ENCODE results near the gene ENPP7.

The ENPP7 gene

GRCh38 chr17:79779084-79779529, 48.4 kb downstream of the ENPP7 start:
- DNase-seq, result no peak

GRCh38 chr17:79779661-79780365, 49.1 kb downstream of the ENPP7 start:
- no peak for DNase-seq

GRCh38 chr17:79781012-79781650, 50.4 kb downstream of the ENPP7 start:
- no peak for DNase-seq

GRCh38 chr17:79781736-79782575, 51.2 kb downstream of the ENPP7 start:
- no peak for DNase-seq

DNA sequence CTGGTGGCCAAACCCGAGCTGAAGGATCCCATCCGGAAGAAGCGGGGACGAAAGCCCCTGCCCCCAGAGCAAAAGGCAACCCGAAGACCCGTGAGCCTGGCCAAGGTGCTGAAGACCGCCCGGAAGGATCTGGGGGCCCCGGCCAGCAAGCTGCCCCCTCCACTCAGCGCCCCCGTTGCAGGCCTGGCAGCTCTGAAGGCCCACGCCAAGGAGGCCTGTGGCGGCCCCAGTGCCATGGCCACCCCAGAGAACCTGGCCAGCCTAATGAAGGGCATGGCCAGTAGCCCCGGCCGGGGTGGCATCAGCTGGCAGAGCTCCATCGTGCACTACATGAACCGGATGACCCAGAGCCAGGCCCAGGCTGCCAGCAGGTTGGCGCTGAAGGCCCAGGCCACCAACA, 53.1 kb downstream of the ENPP7 start:
- DNase-seq, result no peak

GRCh38 chr17:79784353-79785016, 53.7 kb downstream of the ENPP7 start:
- no peak for DNase-seq

- no peak for DNase-seq
Measured at GRCh38 chr17:79785017-79785899, 54.5 kb downstream of the ENPP7 start.

- DNase-seq, result no peak
Measured at GRCh38 chr17:79785900-79786810, 55.4 kb downstream of the ENPP7 start.

DNA sequence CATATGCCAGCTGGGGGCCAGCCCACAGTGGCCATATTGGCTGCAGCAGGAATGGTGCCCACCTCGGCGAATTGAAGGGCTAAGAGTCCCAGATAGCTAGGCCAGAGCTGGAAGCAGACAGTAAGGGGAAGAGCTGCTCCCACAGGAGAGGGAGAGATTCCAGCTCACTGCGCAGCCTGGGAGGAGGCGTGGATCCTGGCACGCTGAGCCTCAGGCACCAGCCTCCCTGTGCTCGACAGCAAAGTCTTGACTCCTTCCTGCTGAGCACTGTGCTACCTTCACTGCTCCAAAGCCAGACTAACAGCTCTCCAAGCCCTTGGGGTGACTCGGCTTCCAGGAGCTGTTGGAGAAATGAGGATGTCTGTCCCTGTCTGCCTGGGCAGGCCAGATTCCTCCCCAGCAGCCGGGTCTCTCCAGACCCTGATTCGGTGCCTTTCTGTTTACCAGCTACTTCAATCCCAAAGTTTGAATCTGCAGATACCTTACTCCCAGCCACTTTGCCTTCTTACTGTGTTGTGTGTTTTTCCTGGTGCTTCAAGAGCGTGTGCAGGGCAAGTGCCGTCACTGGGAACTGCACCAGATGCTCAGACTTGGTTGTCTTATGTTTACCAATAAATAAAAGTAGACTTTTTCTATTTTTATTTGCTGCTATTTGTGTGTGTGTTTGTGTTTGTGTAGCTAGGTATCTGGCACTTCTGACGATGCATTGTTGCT, 56.3 kb downstream of the ENPP7 start:
- no peak for DNase-seq

DNA sequence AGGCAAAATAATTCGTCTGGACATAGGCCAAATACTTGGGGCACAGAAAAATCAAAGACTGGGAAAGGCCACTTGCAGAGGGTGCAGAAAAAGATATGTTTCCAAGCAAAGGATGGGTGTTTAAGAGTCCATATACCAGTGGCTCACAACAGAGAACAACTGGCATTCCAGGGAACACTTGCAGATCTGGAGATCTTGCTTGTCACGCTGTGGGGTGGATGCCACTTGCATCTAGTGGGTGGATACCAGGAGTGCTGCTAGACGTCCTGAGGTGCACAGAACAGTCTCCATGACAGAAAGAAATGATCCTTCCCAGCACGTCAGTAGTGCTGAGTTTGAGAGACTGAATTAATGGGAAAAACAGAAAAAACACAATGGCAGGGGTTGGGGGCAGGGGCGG, 57.7 kb downstream of the ENPP7 start:
- DNase-seq, result no peak

DNA sequence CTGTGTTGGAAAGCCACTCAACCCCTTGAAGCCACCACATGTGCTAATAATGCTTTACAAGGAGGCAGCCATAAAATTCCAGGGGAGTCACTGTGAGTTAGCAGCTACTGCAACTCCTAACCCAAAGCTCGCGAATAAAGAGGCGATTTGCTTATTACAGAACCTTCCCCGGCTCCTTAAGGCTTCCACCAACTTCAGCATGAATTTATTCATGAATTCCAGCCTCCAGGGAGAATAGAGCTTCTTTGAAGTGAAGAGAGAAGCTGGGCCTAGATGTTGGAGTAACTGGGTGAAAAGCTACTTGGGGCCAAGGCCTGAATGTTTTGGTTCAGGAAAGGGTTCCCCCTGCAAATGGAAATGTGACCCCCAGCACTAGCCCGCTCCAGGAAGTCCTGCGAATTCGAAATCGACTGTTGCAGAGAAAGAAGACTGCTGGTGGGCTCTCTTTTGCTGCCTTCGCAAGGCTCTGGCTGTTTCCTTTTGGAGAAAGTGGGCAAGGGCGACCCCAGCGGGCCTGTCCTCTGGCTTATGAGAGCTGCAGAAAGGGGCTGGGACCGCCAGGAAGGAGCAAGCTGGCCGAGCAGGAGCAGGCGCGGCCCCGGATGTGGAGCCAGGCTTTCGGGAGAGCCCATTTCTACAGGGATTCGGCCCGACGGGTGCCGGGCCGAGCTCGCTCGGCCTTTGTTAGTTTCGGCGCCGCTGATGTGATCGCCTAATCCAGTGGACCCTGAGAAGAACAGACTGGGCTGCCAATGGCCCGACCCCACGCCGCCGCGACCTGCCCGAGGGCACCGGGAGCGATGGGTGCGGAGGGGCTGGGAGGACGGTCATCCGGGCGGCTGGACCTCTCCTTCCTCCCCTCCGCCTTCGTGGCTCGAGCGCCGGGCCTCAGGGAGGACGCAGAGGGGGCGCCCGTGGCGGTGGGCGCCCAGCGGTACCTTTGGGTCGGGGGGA, 58.5 kb downstream of the ENPP7 start:
- no peak for DNase-seq

DNA sequence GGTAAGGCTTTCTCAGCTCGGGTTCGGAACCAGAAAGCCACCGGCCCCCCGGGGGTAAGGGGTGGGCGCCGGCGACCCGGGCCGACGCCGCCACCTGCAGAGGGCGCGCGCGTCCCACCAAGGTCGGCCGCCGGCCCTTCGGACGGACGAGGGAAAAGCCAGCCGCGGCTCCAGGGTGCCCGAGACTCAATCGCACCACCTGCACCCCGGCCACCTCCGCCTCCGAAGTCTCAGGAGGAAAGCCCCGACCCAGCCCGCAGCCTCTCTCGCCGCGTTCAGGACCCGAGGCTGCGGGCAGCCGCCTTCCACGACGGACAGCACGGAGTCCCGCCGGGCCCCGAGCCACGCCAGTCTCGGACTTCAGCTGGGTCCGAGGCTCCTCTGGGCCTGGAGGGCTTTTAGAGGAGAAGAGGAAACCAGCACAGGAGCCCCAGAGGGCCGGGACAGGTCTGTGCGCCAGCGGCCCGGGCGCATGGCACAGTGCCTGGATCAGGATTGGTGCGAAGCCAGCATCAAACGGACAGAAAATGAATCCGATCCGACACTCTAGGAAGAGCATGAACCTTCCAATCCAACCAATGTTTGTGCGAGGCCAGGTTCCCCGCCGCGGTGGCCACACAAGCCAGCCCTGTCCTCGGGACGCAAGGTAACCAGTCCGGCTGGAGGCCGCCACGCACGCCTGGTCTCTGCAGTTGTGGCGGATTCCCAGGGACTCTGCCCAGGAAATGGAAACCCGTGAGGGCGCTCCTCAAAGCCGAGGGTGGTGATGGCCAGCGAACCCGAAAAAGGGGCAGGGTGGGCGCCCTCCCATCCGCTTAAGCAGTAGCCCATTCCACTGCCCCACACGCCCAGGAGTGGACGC, 59.4 kb downstream of the ENPP7 start:
- DNase-seq, result no peak

- DNase-seq, result no peak
Measured at GRCh38 chr17:79790805-79791734, 60.3 kb downstream of the ENPP7 start.

DNA sequence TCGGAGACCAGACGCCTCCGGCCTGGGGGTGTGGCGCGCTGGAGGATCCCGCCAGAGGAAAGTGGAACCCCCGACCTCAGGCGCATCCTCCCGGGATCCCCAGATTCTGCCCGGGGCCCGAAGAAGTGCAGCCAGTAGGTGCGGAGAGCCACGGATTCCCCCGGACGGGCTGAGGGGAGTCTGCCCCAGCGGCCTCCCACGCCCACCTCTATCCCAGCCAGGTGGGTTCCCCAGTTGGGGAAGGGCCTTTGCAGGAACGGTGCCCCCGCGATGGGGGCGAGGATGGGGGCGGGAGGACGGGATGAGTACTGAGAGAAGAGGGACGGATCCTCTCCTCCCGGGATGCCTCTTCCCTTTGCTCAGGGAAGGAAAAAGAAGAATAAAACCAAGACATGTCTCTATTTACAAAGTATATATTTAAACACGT, 61.0 kb downstream of the ENPP7 start:
- no peak for DNase-seq
